SH-SY5Y (cell line): Measurements from ENCODE around the gene FEM1C.

Experiments
- GATA2 ChIP-seq: IDR thresholded peaks from 2 replicates; pipeline ENCODE4 v1.6.1; 2011; ENCODE audit warnings: mild to moderate bottlenecking, low read depth, low read length
- GATA3 ChIP-seq: IDR thresholded peaks from 2 replicates; pipeline ENCODE4 v1.6.1; 2011; ENCODE audit warnings: low read depth, mild to moderate bottlenecking, low read length, moderate library complexity

DNA sequence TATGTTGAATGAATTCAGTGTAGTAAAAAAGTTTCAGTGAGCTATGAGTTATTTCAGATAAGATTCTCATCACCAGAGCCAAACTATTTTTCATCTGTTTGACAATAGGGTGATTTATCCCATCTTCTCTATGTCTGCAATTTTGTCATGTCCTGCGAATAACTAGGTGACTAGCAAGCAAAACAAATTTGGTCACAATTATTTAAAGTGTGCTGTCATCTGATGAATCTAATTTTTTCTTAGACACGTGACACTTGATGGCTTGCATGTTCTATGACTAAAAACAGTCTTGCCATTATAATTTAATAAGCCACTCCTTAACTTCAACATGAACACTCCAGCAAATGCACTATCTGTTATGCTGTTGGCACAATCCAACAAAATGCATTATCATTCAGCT lies 35.0 kb downstream of the FEM1C start:
- TF ChIP-seq GATA3 = no peak
- no peak for TF ChIP-seq GATA2
